ENCODE measurements around the gene SDHA.
"Not testable (repeated sequence)": the region's sequence is repeated elsewhere in the genome, so short reads cannot be mapped to it uniquely, and the experiment has no call there.

SDHA gene

GRCh38 chr5:223791-224190, 5.7 kb downstream of the SDHA start:
- DNase-seq: no peak

DNA sequence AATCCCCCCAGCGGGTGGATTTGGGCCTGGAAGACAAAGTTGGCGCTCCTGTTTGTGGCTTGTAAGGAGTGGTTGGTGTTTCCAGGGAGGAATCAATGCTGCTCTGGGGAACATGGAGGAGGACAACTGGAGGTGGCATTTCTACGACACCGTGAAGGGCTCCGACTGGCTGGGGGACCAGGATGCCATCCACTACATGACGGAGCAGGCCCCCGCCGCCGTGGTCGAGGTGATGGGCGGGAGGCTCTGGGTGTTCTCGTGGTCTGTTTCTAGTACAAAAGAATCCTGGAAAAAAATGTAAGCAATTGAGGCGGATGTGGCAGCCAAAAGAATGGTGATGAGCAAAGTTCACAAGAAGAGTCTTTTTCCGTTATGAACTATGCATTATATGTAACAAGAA, 7.2 kb downstream of the SDHA start:
- DNase-seq: no peak

DNA sequence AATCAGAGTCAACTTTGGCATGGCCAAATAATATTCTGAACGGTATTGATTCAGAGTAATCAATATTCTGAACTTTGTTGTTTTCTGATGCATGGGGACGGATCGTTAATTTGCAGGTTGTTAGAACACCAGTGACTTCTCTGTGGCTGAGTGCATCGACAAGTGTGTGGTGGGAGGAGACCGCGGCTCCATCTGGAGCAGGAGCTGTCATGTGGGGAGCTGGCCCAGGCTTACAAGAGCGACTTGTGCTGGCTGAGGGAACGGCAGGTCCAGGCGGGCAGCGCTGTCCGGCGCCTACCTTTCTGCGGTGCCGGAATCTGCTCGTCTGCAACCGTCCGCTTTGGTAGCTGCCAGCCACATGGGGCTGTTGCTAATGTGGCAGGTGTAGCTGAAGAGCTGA, 9.3 kb downstream of the SDHA start:
- DNase-seq: not testable (repeated sequence)

- no peak for DNase-seq
These were observed 10.8 kb downstream of the SDHA start for GRCh38 chr5:228886-229285.

DNA sequence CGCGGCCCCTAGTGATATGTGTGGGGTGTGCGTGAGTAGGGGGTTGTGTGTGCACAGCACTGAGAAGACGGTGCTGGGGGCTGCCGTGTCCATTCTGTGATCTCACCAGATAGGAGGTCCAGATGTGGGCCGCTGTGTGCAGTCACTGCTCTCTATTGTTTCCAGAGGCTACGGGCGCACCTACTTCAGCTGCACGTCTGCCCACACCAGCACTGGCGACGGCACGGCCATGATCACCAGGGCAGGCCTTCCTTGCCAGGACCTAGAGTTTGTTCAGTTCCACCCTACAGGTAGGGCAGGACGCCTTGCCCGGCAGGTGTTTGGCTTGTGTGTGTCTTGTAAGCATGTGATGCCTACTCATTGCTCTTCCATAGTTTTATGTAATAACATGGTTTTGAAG, 12.6 kb downstream of the SDHA start:
- no peak for DNase-seq

DNA sequence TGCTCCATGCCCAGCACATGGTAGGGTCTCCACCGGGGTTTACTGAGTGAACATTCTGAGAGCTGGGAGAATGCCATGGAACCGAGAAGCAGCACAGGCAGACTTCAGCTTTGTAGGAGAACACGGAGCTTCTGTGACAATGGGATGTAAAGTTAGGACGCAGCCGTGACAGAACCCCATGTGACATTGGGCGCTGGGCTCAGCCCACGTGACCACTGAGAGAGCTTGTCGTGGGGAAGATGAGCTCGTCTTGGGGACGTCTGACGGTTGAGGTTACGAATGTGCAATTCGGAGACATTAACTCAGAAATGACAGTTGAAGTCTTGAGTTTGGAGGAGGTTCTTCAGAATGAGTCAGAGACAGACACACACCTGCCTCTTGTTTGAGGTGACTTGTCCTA, 13.5 kb downstream of the SDHA start:
- no peak for DNase-seq

GRCh38 chr5:233426-233825, 15.3 kb downstream of the SDHA start:
- not testable (repeated sequence) for DNase-seq

DNA sequence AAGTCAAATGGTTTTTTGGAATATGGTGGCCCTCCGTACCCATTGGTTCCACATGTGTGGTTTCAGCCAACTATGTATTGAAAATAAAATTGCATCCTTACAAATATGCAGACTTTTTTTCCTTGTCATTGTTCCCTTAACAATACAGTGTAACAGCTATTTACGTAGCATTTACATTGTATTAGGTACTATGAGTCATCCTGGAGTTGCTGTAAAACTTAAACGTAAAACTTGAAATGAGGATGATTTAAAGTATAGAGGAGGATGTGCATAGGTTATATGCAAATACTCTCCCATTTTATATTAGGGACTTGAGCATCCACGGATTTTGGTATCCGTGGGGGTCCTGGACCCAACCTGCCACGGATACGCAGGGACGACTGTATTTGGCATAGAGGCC, 16.3 kb downstream of the SDHA start:
- DNase-seq: no peak

DNA sequence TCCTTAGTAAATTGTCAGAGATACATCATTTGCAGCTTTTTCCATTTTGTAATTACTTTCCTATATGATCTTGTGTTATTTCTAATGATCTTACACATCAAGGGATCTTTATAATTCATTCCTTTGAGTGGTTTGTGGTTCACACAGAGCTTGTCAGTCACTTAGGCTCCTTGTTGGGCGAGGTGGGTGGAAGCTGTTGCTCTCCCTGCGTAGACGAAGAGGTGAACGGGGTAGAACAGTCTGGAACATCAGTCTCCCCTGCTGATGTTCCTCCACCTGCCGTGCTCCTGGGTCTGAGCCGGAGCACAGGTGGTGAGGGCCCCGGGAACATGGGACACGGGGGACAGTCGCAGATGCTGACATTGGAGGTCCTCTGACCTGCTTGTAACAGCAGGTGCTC, 17.4 kb downstream of the SDHA start:
- DNase-seq: not testable (repeated sequence)

DNA sequence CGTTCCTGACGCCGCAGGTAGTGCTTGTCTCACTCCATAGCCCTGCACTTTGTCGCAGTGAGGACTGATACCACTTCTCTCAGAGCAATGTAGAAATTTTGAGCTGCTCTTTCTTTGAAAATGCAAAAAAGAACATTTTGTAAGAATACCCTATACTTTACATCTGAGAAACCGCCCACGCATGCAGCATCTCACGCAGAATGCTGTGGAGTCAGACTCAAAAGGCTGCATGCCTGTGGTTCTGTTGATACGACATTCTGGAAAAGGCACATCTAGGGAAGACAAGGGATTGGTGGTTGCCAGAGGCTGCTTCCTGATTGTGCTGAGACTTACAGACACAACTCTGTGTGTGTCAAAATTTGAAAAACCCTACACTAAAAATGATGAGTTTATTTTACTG, 19.8 kb downstream of the SDHA start:
- DNase-seq: not testable (repeated sequence)

GRCh38 chr5:240550-240949, 22.4 kb downstream of the SDHA start:
- not testable (repeated sequence) for DNase-seq

- not testable (repeated sequence) for DNase-seq
These were observed 23.0 kb downstream of the SDHA start for GRCh38 chr5:241045-241669.

GRCh38 chr5:243683-244367, 25.7 kb downstream of the SDHA start:
- not testable (repeated sequence) for DNase-seq

- DNase-seq: not testable (repeated sequence)
These were observed 27.6 kb downstream of the SDHA start for GRCh38 chr5:245717-246116.

DNA sequence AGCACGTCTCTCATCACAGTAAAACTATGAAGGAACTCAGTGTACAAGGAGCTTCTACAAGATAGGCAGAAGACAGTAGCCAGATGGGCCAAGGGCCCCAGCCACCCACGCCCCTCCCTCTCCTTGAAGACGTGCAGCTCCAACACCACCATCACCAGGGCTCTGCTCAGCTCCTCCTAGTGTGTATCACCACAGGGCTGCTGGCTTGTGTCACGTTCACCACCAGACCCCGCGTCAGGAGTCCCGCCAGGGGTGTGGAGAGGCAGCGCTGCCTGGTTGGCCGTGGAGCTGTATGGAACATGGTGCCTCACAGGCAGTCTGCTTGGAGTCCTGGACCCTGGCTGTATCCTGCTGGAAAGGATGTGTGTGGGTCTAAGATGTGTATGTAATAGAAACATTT, 32.3 kb downstream of the SDHA start:
- not testable (repeated sequence) for DNase-seq

- DNase-seq: not testable (repeated sequence)
These were observed 32.9 kb downstream of the SDHA start for GRCh38 chr5:251016-251415.

- DNase-seq: peak; percentile 66
These were observed 33.4 kb downstream of the SDHA start for GRCh38 chr5:251538-251937.

DNA sequence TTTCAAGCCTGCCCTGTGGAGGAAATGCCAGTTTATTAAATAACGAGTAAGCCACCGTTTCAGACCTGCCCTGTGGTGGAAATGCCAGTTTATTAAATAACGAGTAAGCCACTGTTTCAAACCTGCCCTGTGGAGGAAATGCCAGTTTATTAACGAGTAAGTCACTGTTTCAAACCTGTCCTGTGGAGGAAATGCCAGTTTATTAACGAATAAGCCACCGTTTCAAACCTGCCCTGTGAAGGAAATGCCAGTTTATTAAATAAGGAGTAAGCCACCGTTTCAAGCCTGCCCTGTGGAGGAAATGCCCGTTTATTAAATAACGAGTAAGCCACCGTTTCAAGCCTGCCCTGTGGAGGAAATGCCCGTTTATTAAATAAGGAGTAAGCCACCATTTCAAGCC, 33.9 kb downstream of the SDHA start:
- peak; percentile 36 for DNase-seq

GRCh38 chr5:252546-252945, 34.4 kb downstream of the SDHA start:
- peak; percentile 45 for DNase-seq

- not testable (repeated sequence) for DNase-seq
These were observed 36.2 kb downstream of the SDHA start for GRCh38 chr5:254322-254721.

DNA sequence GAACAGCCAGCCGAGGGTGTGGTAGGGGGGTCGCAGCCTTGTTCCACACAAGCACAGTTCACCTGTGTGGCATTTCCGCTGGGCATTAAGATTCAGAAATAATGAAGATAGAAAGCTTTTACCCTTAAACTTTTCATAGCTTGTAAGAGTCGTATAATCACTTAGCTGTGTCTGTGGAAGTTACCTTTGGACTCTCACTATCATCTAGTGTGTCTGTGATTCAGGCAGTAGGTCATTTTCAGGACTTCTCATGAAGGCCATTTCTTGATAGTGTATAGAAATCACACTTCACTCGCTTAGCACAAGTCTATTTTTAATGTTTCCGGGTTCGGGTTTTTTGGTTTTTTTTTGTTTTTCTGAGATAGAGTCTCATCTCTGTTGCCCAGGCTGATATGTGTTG, 37.0 kb downstream of the SDHA start:
- DNase-seq: not testable (repeated sequence)

DNA sequence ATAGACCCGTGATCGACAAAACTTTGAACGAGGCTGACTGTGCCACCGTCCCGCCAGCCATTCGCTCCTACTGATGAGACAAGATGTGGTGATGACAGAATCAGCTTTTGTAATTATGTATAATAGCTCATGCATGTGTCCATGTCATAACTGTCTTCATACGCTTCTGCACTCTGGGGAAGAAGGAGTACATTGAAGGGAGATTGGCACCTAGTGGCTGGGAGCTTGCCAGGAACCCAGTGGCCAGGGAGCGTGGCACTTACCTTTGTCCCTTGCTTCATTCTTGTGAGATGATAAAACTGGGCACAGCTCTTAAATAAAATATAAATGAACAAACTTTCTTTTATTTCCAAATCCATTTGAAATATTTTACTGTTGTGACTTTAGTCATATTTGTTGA, 38.2 kb downstream of the SDHA start:
- DNase-seq: not testable (repeated sequence)

- no peak for DNase-seq
These were observed 39.0 kb downstream of the SDHA start for GRCh38 chr5:257148-257547.

- not testable (repeated sequence) for DNase-seq
These were observed 45.3 kb downstream of the SDHA start for GRCh38 chr5:263275-263974.

Measured in DMS153 (cell line).